ENCODE measurements around the gene ALKBH4.
"Not testable (repeated sequence)": the region's sequence is repeated elsewhere in the genome, so short reads cannot be mapped to it uniquely, and the experiment has no call there.

Gene ALKBH4

DNA sequence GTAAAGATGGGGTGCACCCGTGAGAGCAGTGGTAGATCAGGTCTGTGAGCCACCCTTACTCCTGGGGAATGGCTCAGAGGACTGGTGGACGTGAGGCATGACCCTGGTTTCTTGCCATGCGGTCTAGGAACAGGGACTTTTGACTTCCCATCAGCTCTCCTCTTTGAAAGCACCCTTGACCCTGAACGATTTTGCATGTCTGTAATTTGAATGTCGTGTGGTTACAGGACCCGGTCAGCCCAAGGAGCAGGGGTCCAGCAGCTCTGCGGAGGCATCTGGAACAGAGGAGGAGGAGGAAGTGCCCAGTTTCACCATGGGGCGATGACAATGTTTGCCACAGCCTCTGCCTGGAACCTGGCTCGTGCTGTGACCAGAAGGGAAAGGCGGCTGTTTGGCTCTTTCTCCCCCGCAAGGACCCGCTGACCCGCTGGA is 39.9 kb downstream of the ALKBH4 start:
- no peak for DNase-seq

DNA sequence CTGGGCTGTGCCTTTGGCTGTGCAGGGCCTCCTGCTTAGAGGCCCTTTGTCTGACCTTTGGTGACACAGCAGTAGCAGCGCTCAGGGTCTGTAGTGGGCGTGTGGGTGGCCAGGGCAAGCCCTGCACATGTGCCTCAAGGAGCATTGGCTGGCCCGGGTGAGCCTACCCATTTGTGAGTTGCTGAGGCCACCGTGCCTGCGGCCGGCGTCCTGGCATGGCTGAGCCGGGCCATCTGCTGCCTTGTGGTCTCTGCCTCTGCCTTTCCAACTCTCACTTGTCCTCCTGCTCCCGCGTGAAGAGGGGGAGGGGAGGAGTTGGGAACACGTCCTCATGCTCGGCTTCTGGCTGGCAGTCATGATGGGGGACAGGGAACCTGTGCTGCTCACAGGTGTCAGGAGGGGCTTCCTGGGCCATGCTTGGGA is 40.5 kb downstream of the ALKBH4 start:
- DNase-seq, result no peak

DNA sequence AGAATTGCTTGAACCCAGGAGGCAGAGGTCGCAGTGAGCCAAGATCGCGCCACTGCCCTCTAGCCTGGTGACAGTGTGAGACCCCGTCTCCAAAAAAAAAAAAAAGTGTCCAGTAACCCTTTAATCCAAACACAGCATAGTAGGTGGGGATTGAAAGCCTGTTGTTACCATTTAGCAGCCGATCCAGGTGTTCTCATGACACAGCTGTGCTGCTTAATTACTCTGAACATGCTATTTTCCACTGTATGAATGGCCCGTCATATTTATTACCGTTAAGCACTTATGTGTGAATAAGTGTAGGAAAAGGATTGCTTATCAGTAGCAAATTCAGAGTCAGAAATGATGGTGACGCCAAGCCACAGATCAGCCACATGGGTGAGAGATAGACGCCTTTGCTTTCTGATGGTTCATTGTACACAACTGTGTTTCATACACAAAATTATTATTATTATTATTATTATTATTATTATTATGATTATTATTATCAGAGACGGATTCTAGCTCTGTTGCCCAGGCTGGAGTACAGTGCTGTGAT is 42.9 kb downstream of the ALKBH4 start:
- DNase-seq, result no peak

DNA sequence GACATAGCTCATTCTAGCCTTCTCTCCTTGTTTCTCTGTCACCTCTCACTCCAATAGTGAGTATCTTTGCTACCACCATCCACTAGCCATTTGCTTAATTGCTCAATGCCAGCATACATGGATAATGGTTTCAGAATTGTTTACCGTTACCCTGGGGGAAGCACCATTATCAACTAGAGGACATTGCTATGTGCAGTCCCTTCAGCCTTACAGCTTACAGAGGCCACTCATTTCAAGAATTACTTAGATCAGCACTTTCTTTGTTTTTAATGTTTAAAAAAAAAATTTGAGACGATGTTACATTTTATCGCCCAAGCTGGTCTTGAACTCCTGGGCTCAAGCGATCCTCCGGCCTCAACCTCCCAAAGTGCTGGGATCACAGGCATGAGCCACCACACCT is 46.1 kb downstream of the ALKBH4 start:
- no peak for DNase-seq

DNA sequence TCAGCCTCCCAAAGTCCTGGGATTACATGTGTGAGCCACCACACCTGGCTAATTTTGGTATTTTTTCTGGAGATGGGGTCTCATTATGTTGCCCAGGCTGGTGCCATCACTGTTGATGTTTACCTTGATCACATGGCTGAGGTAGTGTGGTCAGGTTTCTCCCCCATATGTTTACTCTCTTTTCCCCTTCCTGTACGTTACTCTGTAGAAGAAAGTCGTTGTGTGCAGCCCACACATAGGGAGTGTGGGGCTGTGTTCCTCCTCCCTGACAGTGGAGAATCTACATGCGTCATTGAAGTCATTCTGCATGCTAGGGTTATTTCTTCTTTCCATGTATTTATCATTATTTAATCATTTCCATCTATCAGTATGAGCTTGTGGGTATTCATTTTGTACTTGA is 47.6 kb downstream of the ALKBH4 start:
- DNase-seq, result no peak

DNA sequence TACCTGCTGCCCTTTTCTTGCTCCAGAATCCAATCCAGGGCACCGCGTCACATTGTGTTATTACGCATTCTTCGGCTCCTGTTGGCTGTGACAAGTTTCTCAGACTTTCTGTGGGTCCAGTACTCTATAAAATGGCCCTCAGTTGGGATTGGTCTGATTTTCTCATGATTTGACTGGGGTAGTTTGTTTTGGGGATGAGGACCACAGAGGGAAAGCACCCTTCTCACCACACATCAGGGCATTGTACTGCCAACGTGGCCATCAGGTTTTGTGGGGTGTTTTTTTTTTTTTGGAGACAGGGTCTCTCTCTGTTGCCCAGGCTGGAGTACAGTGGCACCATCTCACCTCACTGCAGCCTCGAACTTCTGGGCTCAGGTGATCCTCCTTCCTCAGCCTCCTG is 48.3 kb downstream of the ALKBH4 start:
- no peak for DNase-seq

DNA sequence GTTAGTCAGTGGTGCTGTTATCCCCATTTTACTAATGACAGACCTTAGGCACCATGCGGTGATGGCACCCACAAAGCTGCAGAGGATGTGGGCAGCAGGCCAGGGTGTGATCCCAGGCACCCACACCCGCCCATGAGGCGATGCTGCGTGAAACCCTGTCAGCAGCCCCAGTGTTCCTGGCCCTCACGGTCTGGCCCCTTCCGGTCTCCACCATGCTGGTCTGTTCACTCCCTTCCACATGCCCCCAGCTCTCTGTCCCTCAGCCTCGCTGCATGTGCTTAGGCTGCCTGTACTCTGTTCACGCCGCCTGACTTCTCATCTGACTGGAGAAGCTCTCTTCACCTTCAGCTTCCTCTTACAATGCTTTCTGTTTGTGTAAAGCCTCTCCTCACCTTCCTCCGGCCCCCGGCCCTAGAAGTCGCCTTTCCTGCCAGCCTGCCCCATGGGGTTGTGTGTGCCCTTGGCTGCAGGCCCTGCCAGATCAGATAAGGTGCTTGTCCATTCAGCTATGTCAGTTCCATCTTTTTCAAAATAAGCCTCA is 48.9 kb downstream of the ALKBH4 start:
- DNase-seq, result peak; percentile 66

DNA sequence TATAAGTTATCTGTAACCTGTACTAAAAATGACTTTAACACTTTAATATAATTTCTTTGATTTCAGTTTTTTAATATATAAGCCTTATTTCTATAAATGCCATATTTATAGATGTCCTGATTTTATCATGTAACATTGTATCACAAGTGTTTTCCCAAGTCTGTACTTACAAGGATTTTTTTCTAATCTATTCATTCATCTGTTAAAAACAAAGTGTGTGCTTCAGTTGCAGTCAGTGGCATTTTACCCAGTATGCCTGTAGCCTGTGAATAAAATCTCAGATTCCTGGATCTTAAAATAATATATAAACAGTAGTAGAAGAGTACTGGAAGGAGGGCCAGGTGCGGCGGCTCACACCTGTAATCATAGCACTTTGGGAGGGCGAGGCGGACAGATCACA is 51.1 kb downstream of the ALKBH4 start:
- no peak for DNase-seq

DNA sequence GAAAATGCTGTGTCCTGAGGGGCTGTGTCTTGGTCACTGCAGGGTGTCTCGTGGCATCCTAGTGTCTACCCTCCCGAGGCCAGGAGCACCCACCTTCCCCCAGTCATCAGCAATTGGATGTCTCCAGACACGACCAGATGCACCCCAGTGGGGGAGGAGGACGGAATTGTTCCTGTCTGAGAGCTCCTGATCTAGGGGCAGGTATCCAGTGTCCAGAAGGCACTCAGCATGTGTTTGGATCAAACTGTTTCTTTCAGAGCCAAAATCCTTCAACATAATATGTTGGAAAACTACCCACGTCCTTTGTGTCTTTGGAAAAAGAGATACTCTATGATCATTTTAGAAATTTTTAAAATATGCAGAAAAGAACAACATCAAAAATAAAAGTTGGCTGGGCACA is 51.6 kb downstream of the ALKBH4 start:
- DNase-seq, result no peak

DNA sequence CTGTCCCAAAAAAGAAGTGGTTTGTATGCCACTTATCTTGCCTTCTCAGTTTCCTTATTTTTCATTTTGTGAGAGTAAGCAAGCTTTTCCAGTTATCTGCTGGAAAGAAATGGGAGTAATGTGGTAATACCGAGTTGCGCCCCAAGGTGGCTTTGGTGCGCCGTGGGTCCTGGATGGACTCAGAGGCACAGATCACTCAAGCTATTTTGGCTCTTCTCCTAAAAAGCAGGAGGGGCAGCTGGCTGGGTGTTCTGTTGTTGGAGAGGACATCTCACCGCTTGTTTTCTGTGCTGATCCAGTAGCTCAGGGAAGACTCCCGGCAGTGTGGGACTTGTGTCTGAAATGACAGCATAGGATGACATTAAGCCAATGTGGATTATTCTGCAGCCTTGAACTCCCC is 52.1 kb downstream of the ALKBH4 start:
- DNase-seq, result peak; percentile 40

DNA sequence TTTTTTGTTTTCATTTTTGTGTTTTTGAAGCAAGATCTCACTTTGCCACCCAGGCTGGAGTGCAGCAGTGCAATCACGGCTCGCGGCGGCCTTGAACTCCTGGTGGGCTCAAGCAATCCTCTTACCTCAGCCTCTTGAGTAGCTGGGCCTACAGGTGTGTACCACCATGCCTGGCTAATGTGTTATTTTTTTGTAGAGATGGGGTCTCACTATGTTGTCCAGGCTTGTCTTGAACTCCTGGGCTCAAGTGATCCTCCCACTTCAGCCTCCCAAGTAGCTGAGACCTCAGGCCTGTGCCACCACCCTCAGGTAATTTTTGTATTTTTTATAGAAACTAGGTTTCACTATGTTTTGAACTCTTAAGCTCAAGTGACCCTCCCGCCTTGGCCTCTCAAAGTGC is 53.7 kb downstream of the ALKBH4 start:
- no peak for DNase-seq

DNA sequence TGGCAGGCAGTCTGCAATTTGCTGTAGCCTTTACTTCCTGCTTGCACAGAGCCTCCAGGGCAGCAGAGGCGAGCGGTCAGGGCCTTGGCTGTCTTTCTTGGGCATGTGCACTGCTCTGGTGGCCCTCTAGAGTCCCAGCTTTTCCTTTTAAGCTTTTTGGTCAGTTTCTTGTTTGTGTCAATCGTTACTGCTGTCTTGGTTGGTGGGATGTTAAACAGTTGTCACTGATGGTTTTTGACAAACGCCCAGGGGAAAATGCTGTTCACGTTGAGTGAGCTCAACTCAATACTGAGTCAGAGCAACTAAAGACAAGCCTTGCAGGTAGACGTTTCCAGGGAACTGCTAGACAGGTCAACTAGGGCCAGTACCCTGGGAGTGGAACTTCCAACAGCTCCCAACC is 54.5 kb downstream of the ALKBH4 start:
- no peak for DNase-seq

DNA sequence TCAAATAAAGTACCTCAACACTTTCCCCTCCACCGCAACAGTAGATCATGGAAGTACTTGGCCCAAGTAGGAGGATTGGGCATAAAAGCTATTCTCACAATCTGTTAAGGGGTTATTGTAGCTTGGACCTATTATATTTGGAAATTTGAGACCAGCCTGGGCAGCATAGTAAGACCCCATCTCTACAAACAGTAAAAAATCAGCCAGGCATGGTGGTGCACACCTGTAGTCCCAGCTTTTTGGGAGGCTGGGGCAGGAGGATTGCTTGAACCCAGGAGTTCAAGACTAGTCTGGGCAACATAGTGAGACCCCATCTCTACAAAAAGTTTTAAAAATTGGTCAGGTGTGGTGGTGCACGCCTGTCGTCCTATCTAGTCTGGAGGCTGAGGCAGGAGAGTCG is 55.3 kb downstream of the ALKBH4 start:
- no peak for DNase-seq

DNA sequence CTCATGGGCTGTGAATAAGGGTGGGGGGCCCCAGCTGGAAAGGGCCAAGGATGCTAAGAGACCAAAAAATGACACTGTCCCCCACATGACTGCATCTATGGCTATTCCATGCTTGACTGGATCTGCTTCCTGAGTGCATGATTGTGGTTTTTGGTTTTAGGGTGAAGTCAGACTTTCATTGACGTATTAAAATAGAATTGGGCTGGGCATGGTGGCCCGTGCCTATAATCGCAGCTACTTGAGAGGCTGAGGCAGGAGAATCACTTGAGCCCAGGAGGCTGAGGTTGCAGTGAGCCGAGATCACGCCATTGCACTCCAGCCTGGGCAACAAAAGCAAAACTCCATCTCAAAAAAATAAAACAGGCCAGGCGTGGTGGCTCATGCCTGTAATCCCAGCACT is 56.1 kb downstream of the ALKBH4 start:
- not testable (repeated sequence) for DNase-seq

DNA sequence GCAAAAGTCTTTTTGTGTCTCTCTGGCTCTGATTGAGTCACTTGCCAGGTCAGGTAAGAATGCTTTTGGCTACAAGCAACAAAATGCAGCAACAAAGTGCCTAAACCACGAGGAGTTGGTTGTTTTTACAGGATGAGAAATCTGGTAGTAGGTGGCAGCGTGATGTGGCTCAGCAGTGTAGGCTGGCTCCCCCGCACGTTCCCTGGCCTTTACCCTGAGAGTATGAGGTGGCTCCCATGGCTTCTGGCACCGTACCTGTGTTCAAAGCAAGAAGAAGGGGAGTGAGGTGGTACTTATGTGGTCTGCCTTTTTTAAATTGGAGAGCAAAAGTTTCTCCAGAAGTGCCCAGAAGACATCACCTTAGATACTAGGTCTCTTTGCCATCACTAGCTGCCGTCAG is 56.8 kb downstream of the ALKBH4 start:
- no peak for DNase-seq
